Suprapubic skin (tissue), 4 donors: ENCODE measurements around the gene MYL12A. TPM values are rescaled to one million over a fixed set of nuclear protein-coding genes. Genes with fewer than 3 reads are reported as not detected.

Experiments used
- DNase-seq, 2 donors: peaks; one replicate each; pipeline ENCODE4 v3.0.0-alpha.2; 2019; ENCODE audit warnings: low spot score in 2 of 2
- H3K27ac ChIP-seq: fragments of 200-600 bp; sonication (generic); one replicate; pipeline ENCODE4 v1.5.1; 2019
- H3K27me3 ChIP-seq: fragments of 200-600 bp; sonication (generic); one replicate; pipeline ENCODE4 v1.5.1; 2019
- H3K36me3 ChIP-seq: fragments of 200-600 bp; sonication (generic); one replicate; pipeline ENCODE4 v1.5.1; 2019
- H3K4me1 ChIP-seq: fragments of 200-600 bp; sonication (generic); one replicate; pipeline ENCODE4 v1.5.1; 2019
- H3K4me3 ChIP-seq: fragments of 200-600 bp; sonication (generic); one replicate; pipeline ENCODE4 v1.5.1; 2019; ENCODE audit warnings: mild to moderate bottlenecking
- H3K9me3 ChIP-seq: fragments of 200-600 bp; sonication (generic); one replicate; pipeline ENCODE4 v1.5.1; 2019
- CTCF ChIP-seq, 2 donors: fragments of 200-600 bp in 1 of 2; fragments of 450-650 bp in 1 of 2; sonication (generic) in 1 of 2; IDR thresholded peaks; one replicate each; pipeline ENCODE4 v1.5.1; 2016 to 2019; ENCODE audit warnings: antibody characterized with exemption in 2 of 2, mild to moderate bottlenecking in 1 of 2, moderate library complexity in 1 of 2
- EP300 ChIP-seq: sonication (generic); formaldehyde crosslinking; IDR thresholded peaks from one replicate; pipeline ENCODE4 v1.6.1; 2017; ENCODE audit warnings: antibody characterized with exemption
- POLR2A ChIP-seq, 2 donors: fragments of 450-650 bp; IDR thresholded peaks; one replicate each; pipeline ENCODE4 v1.6.1; 2017; ENCODE audit warnings: antibody characterized with exemption in 2 of 2, mild to moderate bottlenecking in 2 of 2, moderate library complexity in 2 of 2
- POLR2AphosphoS5 ChIP-seq, 3 donors: sonication (generic); formaldehyde crosslinking; IDR thresholded peaks; one replicate each; pipeline ENCODE4 v1.6.1; 2017; ENCODE audit warnings: antibody characterized with exemption in 3 of 3
- WGBS: methylation state at CpG from one replicate; pipeline ENCODE4 v1.1.5; 2018; 5-methylcytosine and 5-hydroxymethylcytosine counted together
- total RNA-seq, 4 donors: library from RNA; depleted of rRNA; stranded (reverse); fragments of >200 nt; gene quantifications; one replicate each; pipeline ENCODE4 v1.1.0, GENCODE V29; 2016

Gene MYL12A
- total RNA-seq, 4 donors from 2014 or later: 190 to 259 (median 242) TPM

DNA sequence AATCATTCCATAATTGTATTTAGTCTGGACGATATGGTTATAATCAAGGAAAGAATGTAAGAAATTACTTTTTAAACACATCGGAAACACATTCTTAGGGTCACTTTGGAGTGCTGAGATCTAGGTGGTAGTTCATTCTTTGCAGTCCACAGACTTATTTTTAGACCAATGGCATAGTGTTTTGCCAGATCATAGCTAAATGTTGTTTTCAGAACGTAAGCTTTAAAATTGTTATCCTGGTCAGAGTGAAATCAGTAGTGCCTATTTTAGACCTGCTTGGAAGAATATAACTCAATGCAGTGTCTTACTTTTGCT is 4.3 kb downstream of the MYL12A start:
- no peak overlapping the region for H3K27ac ChIP-seq
- peaks cover 42% of the 10 kb centered on the region for H3K4me1 ChIP-seq
- TF ChIP-seq POLR2AphosphoS5 (IDR thresholded peaks at IDR 0.05) (no peak), EP300 (no peak), CTCF (IDR thresholded peaks at IDR 0.05) (no peak), POLR2A (IDR thresholded peaks at IDR 0.05) (no peak)
- H3K27me3 ChIP-seq: no peaks in the 10 kb centered on the region
- 69% methylated on average over 3 of the region's 3 CpGs for WGBS
- no peak for DNase-seq
- no peak overlapping the region for H3K4me3 ChIP-seq
- no peaks in the 10 kb centered on the region for H3K9me3 ChIP-seq
- peaks cover 37% of the 10 kb centered on the region for H3K36me3 ChIP-seq

- no peak for TF ChIP-seq EP300
- no peak for TF ChIP-seq CTCF (IDR thresholded peaks at IDR 0.05)
- no peak for TF ChIP-seq POLR2A (IDR thresholded peaks at IDR 0.05)
- no peak for TF ChIP-seq POLR2AphosphoS5 (IDR thresholded peaks at IDR 0.05)
- DNase-seq: no peak
- no peak overlapping the region for H3K4me3 ChIP-seq
- no peaks in the 10 kb centered on the region for H3K9me3 ChIP-seq
- H3K36me3 ChIP-seq: peaks cover 46% of the 10 kb centered on the region
- H3K4me1 ChIP-seq: peaks cover 45% of the 10 kb centered on the region
- no peak overlapping the region for H3K27ac ChIP-seq
- H3K27me3 ChIP-seq: no peaks in the 10 kb centered on the region
- 94% methylated on average over 1 of the region's 1 CpG for WGBS
Observed at GRCh38 chr18:3252843-3253242, 5.2 kb downstream of the MYL12A start.

GRCh38 chr18:3254725-3255124 is 7.1 kb downstream of the MYL12A start:
- Histone ChIP-seq H3K4me1 (peaks cover 36% of the 10 kb centered on the region), H3K27ac (no peak overlapping the region), H3K36me3 (peaks cover 55% of the 10 kb centered on the region), H3K9me3 (no peaks in the 10 kb centered on the region), H3K27me3 (no peaks in the 10 kb centered on the region), H3K4me3 (no peak overlapping the region)
- no peak for DNase-seq
- TF ChIP-seq POLR2A (IDR thresholded peaks at IDR 0.05) (no peak), EP300 (no peak), POLR2AphosphoS5 (IDR thresholded peaks at IDR 0.05) (no peak), CTCF (IDR thresholded peaks at IDR 0.05) (no peak)
- WGBS: 88% methylated on average over 4 of the region's 4 CpGs

DNA sequence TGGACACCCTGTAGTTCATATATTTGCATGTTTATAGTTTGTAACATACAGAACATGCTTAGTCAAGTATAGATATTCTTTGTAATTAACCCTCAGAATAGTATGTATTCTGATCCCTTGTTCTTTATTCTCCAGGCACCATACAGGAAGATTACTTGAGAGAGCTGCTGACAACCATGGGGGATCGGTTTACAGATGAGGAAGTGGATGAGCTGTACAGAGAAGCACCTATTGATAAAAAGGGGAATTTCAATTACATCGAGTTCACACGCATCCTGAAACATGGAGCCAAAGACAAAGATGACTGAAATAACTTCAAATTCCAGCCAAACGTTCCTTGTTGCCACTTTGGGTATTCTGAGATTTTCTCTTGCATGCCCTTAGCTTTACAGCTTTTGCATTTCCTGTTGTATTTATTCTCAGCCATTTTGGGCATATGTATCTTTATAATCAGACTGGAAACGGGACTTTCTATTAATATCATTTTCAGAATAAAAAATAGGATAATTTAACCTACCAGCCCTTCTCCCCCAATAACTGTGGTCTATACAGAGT is 8.1 kb downstream of the MYL12A start:
- H3K27me3 ChIP-seq: no peaks in the 10 kb centered on the region
- H3K36me3 ChIP-seq: peaks cover 55% of the 10 kb centered on the region
- H3K9me3 ChIP-seq: no peaks in the 10 kb centered on the region
- 71% methylated on average over 5 of the region's 5 CpGs for WGBS
- H3K4me3 ChIP-seq: no peak overlapping the region
- TF ChIP-seq EP300 (no peak), POLR2AphosphoS5 (IDR thresholded peaks at IDR 0.05) (no peak), CTCF (IDR thresholded peaks at IDR 0.05) (no peak), POLR2A (IDR thresholded peaks at IDR 0.05) (no peak)
- no peak for DNase-seq
- no peak overlapping the region for H3K27ac ChIP-seq
- peaks cover 33% of the 10 kb centered on the region for H3K4me1 ChIP-seq

- DNase-seq: no peak
- WGBS: 66% methylated on average over 5 of the region's 5 CpGs
- peaks cover 55% of the 10 kb centered on the region for H3K36me3 ChIP-seq
- peaks cover 25% of the 10 kb centered on the region for H3K4me1 ChIP-seq
- peak overlapping the region; percentile 17 for H3K27ac ChIP-seq
- no peaks in the 10 kb centered on the region for H3K27me3 ChIP-seq
- TF ChIP-seq POLR2AphosphoS5 (IDR thresholded peaks at IDR 0.05): no peak
- H3K9me3 ChIP-seq: no peaks in the 10 kb centered on the region
- no peak overlapping the region for H3K4me3 ChIP-seq
Observed at GRCh38 chr18:3256693-3257626, 9.4 kb downstream of the MYL12A start.
